HL-60/S4 treated with retinoic acid at 250 ng/mL for 4 days and 3 days (cell line): ENCODE data around the gene EXO1.
"Not testable (repeated sequence)": the region's sequence is repeated elsewhere in the genome, so short reads cannot be mapped to it uniquely, and the experiment has no call there.

Experiments
- in situ Hi-C: fragments of 300-500 bp; cut with MboI; formaldehyde crosslinking; loops from 2 replicates; pipeline ENCODE4 v1.7.0; 2022; ENCODE audit warnings: low sequenced_read_pairs

Gene EXO1

GRCh38 chr1:241847796-241848685 lies at the start of gene EXO1:
EXO1 (plus strand) TSS chr1:241848204; CDS start chr1:241850426, 2,222 bp downstream.
- in situ Hi-C loops: no loop called here

DNA sequence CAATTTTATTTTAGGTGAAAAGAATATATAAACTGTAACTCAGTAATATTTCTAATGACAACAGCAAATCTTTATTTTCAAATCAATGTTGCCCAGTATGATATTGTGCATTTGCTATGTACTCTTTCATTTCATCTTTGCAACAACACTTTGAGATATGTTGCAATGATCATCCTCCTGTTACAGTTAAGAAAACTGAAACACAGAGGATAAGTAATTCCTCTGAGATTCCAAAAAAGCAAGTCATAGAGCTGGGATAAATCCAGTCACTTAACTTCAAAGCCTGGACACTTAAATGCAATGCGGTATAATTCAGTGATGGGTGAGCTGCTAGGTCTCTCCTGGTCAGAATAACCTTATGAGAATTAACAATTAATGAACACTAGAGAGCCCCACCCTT lies 48.6 kb upstream of the EXO1 start:
- in situ Hi-C loops: no loop called here

DNA sequence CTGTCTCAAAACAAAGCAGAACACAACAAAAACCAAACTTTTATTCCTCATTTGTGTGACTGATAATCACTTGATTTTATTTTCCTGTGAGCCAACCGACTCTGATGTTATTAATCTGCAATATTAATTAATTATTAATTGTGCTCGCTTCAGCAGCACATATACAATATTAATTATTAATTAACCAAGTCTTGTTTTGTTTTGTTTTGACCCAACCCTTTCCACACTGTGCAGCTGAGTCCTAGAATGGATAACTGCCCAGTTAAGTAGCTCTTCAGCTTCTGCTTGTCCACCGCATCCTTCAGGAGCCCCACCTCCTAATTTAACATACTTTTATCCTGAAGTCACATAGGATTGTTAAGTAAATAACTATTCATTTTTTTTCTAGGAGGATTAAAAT lies 47.4 kb upstream of the EXO1 start:
- in situ Hi-C loops: no loop called here

GRCh38 chr1:241802863-241803262 lies 45.1 kb upstream of the EXO1 start:
- in situ Hi-C loops: no loop called here

DNA sequence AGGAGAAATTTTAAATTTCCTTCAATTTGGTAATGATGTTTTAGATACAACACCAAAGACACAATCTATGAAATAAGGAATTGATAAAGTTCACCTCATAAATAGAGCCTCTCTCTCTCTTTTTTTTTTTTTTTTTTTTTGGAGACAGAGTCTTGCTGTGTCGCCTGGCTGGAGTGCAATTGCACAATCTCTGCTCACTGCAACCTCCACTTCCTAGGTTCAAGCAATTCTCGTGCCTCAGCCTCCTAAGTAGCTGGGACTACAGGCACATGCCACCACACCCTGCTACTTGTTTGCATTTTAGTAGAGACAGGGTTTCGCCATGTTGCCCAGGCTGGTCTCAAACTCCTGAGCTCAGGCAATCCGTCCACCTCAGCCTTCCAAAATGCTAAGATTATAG lies 43.3 kb upstream of the EXO1 start:
- in situ Hi-C loops: not testable (repeated sequence)

GRCh38 chr1:241808265-241808664 lies 39.7 kb upstream of the EXO1 start:
- in situ Hi-C loops: no loop called here

- in situ Hi-C loops: no loop called here
These were observed 37.1 kb upstream of the EXO1 start for GRCh38 chr1:241810769-241811405.

GRCh38 chr1:241813768-241814320 lies 34.2 kb upstream of the EXO1 start:
- in situ Hi-C loops: no loop called here

DNA sequence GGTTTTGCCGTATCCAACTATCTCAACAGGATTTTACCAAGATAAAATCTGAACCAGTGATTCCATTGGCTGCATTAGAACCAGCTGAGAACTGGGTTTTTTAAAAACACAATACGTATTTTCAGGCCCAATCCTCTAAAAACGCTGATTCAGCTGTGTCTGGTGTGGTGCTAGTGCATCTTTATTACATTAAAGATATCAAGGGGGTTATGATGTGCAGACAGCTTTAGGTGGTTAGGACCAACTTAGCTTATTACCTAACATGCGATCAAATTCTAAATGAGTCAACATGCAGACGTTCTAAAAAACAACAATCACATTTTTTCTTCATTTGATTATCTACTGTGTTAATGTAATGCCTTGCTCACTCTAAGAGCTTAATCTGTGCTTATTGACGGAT lies 32.0 kb upstream of the EXO1 start:
- in situ Hi-C loops: no loop called here

GRCh38 chr1:241817331-241817792 lies 30.6 kb upstream of the EXO1 start:
- in situ Hi-C loops: no loop called here

- in situ Hi-C loops: no loop called here
These were observed 29.9 kb upstream of the EXO1 start for GRCh38 chr1:241817956-241818612.

GRCh38 chr1:241819340-241819866 lies 28.6 kb upstream of the EXO1 start:
- in situ Hi-C loops: no loop called here

GRCh38 chr1:241821363-241821762 lies 26.6 kb upstream of the EXO1 start:
- in situ Hi-C loops: no loop called here

GRCh38 chr1:241822846-241823245 lies 25.2 kb upstream of the EXO1 start:
- in situ Hi-C loops: no loop called here

GRCh38 chr1:241823925-241824324 lies 24.1 kb upstream of the EXO1 start:
- in situ Hi-C loops: no loop called here

DNA sequence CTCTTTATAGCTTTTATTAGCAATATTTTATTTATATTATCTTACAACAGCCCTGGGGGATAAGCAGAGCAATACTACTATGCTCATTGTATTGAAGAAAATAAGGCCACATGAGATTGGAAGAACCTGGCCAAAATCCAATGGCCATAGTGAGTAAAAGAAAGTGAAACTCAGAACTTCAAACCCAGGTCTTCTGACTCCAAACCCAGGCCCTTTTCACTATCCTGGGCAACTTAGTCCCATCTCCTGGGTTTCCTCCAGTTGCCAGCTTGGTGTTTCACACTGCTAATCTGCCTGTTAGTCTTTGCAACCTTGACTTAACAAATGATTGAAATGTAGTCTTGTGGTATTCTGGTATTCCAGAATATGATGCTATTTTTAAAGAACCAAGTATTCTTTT lies 22.4 kb upstream of the EXO1 start:
- in situ Hi-C loops: no loop called here

DNA sequence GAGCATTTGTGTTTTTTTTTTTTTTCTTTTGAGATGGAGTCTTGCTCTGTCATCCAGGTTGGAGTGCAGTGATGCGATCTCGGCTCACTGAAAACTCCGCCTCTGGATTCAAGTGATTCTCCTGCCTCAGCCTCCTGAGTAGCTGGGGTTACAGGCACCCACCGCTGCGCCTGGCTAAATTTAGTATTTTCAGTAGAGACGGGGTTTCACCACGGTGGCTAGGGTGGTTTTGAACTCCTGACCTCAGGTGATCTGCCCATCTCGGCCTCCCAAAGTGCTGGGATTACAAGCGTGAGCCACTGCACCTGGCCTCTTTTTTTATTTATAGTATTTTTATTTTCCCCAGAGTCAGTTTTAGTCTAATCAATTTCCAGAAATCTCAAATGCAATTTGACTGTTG lies 21.4 kb upstream of the EXO1 start:
- in situ Hi-C loops: not testable (repeated sequence)

DNA sequence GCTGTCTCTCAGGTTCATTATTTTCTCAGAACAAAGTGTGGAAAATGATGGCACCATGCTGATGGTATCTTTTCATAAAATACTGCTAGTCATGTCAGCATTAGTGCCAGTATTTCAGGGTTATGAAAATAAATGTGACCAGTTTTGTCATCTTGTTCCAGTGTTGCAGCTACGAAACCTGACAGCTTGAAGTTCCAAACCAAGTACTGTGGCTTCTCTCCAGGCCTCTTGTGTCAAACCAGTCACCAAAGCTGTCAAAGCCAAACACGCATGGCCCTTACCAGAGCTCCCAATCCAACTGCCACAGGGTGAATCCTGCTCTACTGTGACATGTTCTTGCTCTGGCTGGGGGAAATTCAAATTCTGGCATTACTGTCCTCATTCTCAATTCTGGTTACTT lies 20.7 kb upstream of the EXO1 start:
- in situ Hi-C loops: no loop called here

- in situ Hi-C loops: no loop called here
These were observed 19.5 kb upstream of the EXO1 start for GRCh38 chr1:241828463-241829021.

DNA sequence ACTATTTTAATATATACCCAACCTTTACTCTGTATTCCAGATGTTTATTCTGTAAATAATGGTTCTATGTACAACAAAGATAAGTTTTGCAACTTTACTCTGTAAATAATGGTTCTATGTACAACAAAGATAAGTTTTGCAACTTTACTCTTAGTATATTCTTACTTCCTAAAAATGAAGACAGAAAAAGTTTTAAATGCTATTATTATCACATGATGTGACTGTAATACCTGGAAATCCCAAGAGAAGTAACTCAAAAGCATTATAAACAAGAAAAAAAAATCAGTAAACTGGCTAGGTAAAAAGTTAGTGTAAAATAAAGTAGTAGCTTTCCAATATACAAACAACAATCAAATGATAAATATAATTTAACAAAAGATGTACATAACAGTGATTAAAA lies 18.5 kb upstream of the EXO1 start:
- in situ Hi-C loops: no loop called here
